ENCODE measurements around the gene CDKL5.

The CDKL5 gene

DNA sequence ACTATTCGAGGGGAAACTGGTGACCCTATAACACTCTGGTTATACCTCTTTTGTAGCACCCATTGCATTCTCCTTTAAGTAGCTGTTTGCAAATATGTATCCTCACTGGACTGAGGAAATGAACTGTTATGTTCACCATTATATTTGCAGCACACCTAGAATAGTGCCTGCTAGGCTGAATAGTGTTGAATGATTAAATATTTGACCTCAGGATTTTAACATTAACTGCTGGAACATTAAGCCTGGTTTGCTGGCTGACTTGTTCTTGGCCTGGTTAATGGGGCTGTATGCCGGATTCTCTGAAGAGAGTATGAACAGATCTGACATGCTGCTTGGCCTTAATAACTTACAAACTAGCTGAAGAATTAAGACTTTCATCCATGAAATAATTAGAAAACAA, 166.4 kb downstream of the CDKL5 start:
- Histone ChIP-seq H3K27me3 (ENCODE audit: control insufficient read depth in 3 of 3, insufficient read depth in 3 of 3, low read depth in 1 of 3, low read length in 3 of 3) (no peaks in the 10 kb centered on the region), H3K4me2 (ENCODE audit: insufficient read depth, low read length, poor library complexity, severe bottlenecking) (no peak overlapping the region), H4K8ac (ENCODE audit: low read depth, low read length) (no peak overlapping the region), H3K27ac (replicated peaks; ENCODE audit: low read length) (no peak overlapping the region), H2AK5ac (ENCODE audit: low read depth, low read length) (no peak overlapping the region), H3K18ac (ENCODE audit: low read length) (no peak overlapping the region), H2BK15ac (ENCODE audit: low read length) (no peak overlapping the region), H2AFZ (ENCODE audit: low read length) (no peak overlapping the region), H2BK5ac (ENCODE audit: low read length) (no peak overlapping the region), H3K36me3 (replicated peaks in 1 of 2; ENCODE audit: control insufficient read depth in 2 of 2, insufficient read depth in 2 of 2, low read length in 2 of 2) (no peaks in the 10 kb centered on the region), H3K4ac (ENCODE audit: low read length) (no peak overlapping the region), H3K4me1 (ENCODE audit: control insufficient read depth in 2 of 2, insufficient read depth in 1 of 2, low read depth in 1 of 2, low read length in 2 of 2) (no peaks in the 10 kb centered on the region), H3K14ac (ENCODE audit: low read length) (no peak overlapping the region), H2BK12ac (ENCODE audit: low read length) (no peak overlapping the region), H3K9ac (ENCODE audit: low read depth, low read length, poor library complexity) (no peak overlapping the region), H3K79me1 (ENCODE audit: low read depth, low read length) (no peaks in the 10 kb centered on the region), H3K9me3 (replicated peaks in 1 of 2; ENCODE audit: control insufficient read depth in 2 of 2, insufficient read depth in 1 of 2, low read depth in 1 of 2, low read length in 2 of 2) (no peaks in the 10 kb centered on the region), H4K91ac (ENCODE audit: low read depth, low read length, poor library complexity) (no peak overlapping the region), H2BK120ac (ENCODE audit: low read depth, low read length) (no peak overlapping the region), H3K23ac (ENCODE audit: low read depth, low read length, poor library complexity) (no peak overlapping the region), H3K4me3 (ENCODE audit: low read length in 2 of 2) (no peak overlapping the region)
- DNase-seq (ENCODE audit: low spot score): no peak
- WGBS, 2 donors (ENCODE audit: extremely low coverage in 2 of 2, insufficient read length in 2 of 2, insufficient replicate concordance in 1 of 2): no CpG with 5 or more reads among the region's 2 CpGs

DNA sequence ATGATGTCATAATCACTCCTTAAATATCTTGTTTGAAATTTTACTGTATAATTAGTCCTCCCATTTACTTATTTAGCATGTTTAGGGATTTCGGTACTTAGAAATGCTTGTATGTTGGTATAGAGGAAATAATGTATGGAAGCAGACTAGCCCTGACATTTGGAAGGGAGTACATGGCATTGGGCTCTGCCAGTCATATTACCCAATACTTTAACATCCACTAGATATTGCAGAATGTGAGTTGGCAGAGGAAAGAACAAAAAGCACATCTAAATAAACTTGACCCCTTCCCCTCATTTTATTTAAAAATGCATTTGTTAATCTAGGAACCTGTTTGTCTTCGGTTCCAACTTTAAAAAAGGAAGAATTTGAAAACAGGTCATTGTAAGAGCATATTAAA, 168.7 kb downstream of the CDKL5 start:
- Histone ChIP-seq H3K79me1 (ENCODE audit: low read depth, low read length) (no peaks in the 10 kb centered on the region), H4K91ac (ENCODE audit: low read depth, low read length, poor library complexity) (no peak overlapping the region), H2BK12ac (ENCODE audit: low read length) (no peak overlapping the region), H2BK5ac (ENCODE audit: low read length) (no peak overlapping the region), H2AFZ (ENCODE audit: low read length) (no peak overlapping the region), H3K18ac (ENCODE audit: low read length) (no peak overlapping the region), H2BK15ac (ENCODE audit: low read length) (no peak overlapping the region), H3K27ac (replicated peaks; ENCODE audit: low read length) (no peak overlapping the region), H2AK5ac (ENCODE audit: low read depth, low read length) (no peak overlapping the region), H3K4me1 (ENCODE audit: control insufficient read depth in 2 of 2, insufficient read depth in 1 of 2, low read depth in 1 of 2, low read length in 2 of 2) (no peaks in the 10 kb centered on the region), H3K4ac (ENCODE audit: low read length) (no peak overlapping the region), H3K14ac (ENCODE audit: low read length) (no peak overlapping the region), H3K9ac (ENCODE audit: low read depth, low read length, poor library complexity) (no peak overlapping the region), H3K36me3 (replicated peaks in 1 of 2; ENCODE audit: control insufficient read depth in 2 of 2, insufficient read depth in 2 of 2, low read length in 2 of 2) (no peaks in the 10 kb centered on the region), H3K23ac (ENCODE audit: low read depth, low read length, poor library complexity) (no peak overlapping the region), H2BK120ac (ENCODE audit: low read depth, low read length) (no peak overlapping the region), H3K4me2 (ENCODE audit: insufficient read depth, low read length, poor library complexity, severe bottlenecking) (no peak overlapping the region), H4K8ac (ENCODE audit: low read depth, low read length) (no peak overlapping the region), H3K4me3 (ENCODE audit: low read length in 2 of 2) (no peak overlapping the region), H3K27me3 (ENCODE audit: control insufficient read depth in 3 of 3, insufficient read depth in 3 of 3, low read depth in 1 of 3, low read length in 3 of 3) (no peaks in the 10 kb centered on the region), H3K9me3 (replicated peaks in 1 of 2; ENCODE audit: control insufficient read depth in 2 of 2, insufficient read depth in 1 of 2, low read depth in 1 of 2, low read length in 2 of 2) (no peaks in the 10 kb centered on the region)
- no CpG with 5 or more reads among the region's 2 CpGs for WGBS, 2 donors (ENCODE audit: extremely low coverage in 2 of 2, insufficient read length in 2 of 2, insufficient replicate concordance in 1 of 2)
- DNase-seq (ENCODE audit: low spot score): no peak

DNA sequence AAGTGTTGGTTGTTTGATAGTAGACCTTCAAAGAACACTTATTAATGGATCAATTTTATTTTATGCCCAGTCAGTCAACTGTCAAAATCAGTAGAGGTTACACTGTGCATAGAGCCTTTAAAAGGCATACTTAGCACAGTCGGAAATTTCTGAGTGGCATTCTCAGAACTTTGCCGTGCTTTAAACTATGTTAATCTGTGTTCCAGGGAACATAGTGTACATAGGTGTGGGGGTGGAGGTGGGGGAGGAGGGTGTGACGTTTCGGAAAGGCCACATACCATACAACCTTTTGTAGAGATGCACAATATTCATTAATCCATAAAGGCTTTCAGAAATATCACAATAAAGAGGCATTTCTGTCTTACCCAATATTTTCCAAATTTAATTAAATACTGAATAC, 170.7 kb downstream of the CDKL5 start:
- no peak overlapping the region for H2AFZ ChIP-seq (ENCODE audit: low read length)
- H2BK15ac ChIP-seq (ENCODE audit: low read length): no peak overlapping the region
- no peak overlapping the region for H2BK120ac ChIP-seq (ENCODE audit: low read depth, low read length)
- WGBS, 2 donors (ENCODE audit: extremely low coverage in 2 of 2, insufficient read length in 2 of 2, insufficient replicate concordance in 1 of 2): no CpG with 5 or more reads among the region's 4 CpGs
- H3K4me1 ChIP-seq (ENCODE audit: control insufficient read depth in 2 of 2, insufficient read depth in 1 of 2, low read depth in 1 of 2, low read length in 2 of 2): no peaks in the 10 kb centered on the region
- H3K23ac ChIP-seq (ENCODE audit: low read depth, low read length, poor library complexity): no peak overlapping the region
- H3K4me2 ChIP-seq (ENCODE audit: insufficient read depth, low read length, poor library complexity, severe bottlenecking): no peak overlapping the region
- H4K91ac ChIP-seq (ENCODE audit: low read depth, low read length, poor library complexity): no peak overlapping the region
- no peak overlapping the region for H2BK5ac ChIP-seq (ENCODE audit: low read length)
- H3K36me3 ChIP-seq (replicated peaks in 1 of 2; ENCODE audit: control insufficient read depth in 2 of 2, insufficient read depth in 2 of 2, low read length in 2 of 2): no peaks in the 10 kb centered on the region
- no peak overlapping the region for H3K9ac ChIP-seq (ENCODE audit: low read depth, low read length, poor library complexity)
- H2BK12ac ChIP-seq (ENCODE audit: low read length): no peak overlapping the region
- no peak overlapping the region for H3K27ac ChIP-seq (replicated peaks; ENCODE audit: low read length)
- no peaks in the 10 kb centered on the region for H3K27me3 ChIP-seq (ENCODE audit: control insufficient read depth in 3 of 3, insufficient read depth in 3 of 3, low read depth in 1 of 3, low read length in 3 of 3)
- no peak overlapping the region for H3K4me3 ChIP-seq (ENCODE audit: low read length in 2 of 2)
- DNase-seq (ENCODE audit: low spot score): no peak
- H3K14ac ChIP-seq (ENCODE audit: low read length): no peak overlapping the region
- H3K18ac ChIP-seq (ENCODE audit: low read length): no peak overlapping the region
- H2AK5ac ChIP-seq (ENCODE audit: low read depth, low read length): no peak overlapping the region
- H3K9me3 ChIP-seq (replicated peaks in 1 of 2; ENCODE audit: control insufficient read depth in 2 of 2, insufficient read depth in 1 of 2, low read depth in 1 of 2, low read length in 2 of 2): no peaks in the 10 kb centered on the region
- no peak overlapping the region for H3K4ac ChIP-seq (ENCODE audit: low read length)
- no peak overlapping the region for H4K8ac ChIP-seq (ENCODE audit: low read depth, low read length)
- no peaks in the 10 kb centered on the region for H3K79me1 ChIP-seq (ENCODE audit: low read depth, low read length)

DNA sequence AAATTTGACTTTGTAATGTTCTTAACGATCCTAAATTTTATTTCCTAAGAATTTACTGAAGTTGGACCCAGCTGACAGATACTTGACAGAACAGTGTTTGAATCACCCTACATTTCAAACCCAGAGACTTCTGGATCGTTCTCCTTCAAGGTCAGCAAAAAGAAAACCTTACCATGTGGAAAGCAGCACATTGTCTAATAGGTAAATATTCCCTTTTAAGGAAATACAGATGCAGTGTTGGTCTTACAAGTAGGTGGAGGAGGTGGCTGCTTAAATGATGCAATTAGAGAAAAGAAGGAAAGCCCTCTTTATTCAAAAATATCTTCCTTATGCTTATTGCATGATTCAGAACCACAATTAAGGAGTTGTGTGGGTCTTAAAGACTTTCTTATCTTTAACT, 173.0 kb downstream of the CDKL5 start:
- Histone ChIP-seq H2BK5ac (ENCODE audit: low read length) (no peak overlapping the region), H3K14ac (ENCODE audit: low read length) (no peak overlapping the region), H3K23ac (ENCODE audit: low read depth, low read length, poor library complexity) (no peak overlapping the region), H3K79me1 (ENCODE audit: low read depth, low read length) (no peaks in the 10 kb centered on the region), H3K4ac (ENCODE audit: low read length) (no peak overlapping the region), H4K91ac (ENCODE audit: low read depth, low read length, poor library complexity) (no peak overlapping the region), H2BK120ac (ENCODE audit: low read depth, low read length) (no peak overlapping the region), H3K27me3 (ENCODE audit: control insufficient read depth in 3 of 3, insufficient read depth in 3 of 3, low read depth in 1 of 3, low read length in 3 of 3) (no peaks in the 10 kb centered on the region), H2BK12ac (ENCODE audit: low read length) (no peak overlapping the region), H2BK15ac (ENCODE audit: low read length) (no peak overlapping the region), H2AFZ (ENCODE audit: low read length) (no peak overlapping the region), H2AK5ac (ENCODE audit: low read depth, low read length) (no peak overlapping the region), H3K9ac (ENCODE audit: low read depth, low read length, poor library complexity) (no peak overlapping the region), H3K27ac (replicated peaks; ENCODE audit: low read length) (no peak overlapping the region), H4K8ac (ENCODE audit: low read depth, low read length) (no peak overlapping the region), H3K18ac (ENCODE audit: low read length) (no peak overlapping the region), H3K9me3 (replicated peaks in 1 of 2; ENCODE audit: control insufficient read depth in 2 of 2, insufficient read depth in 1 of 2, low read depth in 1 of 2, low read length in 2 of 2) (no peaks in the 10 kb centered on the region), H3K4me1 (ENCODE audit: control insufficient read depth in 2 of 2, insufficient read depth in 1 of 2, low read depth in 1 of 2, low read length in 2 of 2) (no peaks in the 10 kb centered on the region), H3K4me3 (ENCODE audit: low read length in 2 of 2) (no peak overlapping the region), H3K4me2 (ENCODE audit: insufficient read depth, low read length, poor library complexity, severe bottlenecking) (no peak overlapping the region), H3K36me3 (replicated peaks in 1 of 2; ENCODE audit: control insufficient read depth in 2 of 2, insufficient read depth in 2 of 2, low read length in 2 of 2) (no peaks in the 10 kb centered on the region)
- WGBS, 2 donors (ENCODE audit: extremely low coverage in 2 of 2, insufficient read length in 2 of 2, insufficient replicate concordance in 1 of 2): no CpG with 5 or more reads among the region's 2 CpGs
- no peak for DNase-seq (ENCODE audit: low spot score)
